Glutamatergic neuron (in vitro differentiated cells): ENCODE results near the gene TPRG1. TPM values are rescaled to one million over a fixed set of nuclear protein-coding genes. Genes with fewer than 3 reads are reported as not detected.

Source experiments
- DNase-seq: peaks from one replicate; pipeline ENCODE4 v3.0.0; 2022
- H3K27ac Mint-ChIP-seq: one replicate; pipeline ENCODE4 v1.8.0; 2020; ENCODE audit warnings: mild to moderate bottlenecking, mixed read lengths, inconsistent platforms; ENCODE audit not compliant: unreplicated experiment
- H3K27me3 Mint-ChIP-seq: one replicate; pipeline ENCODE4 v1.8.0; 2020; ENCODE audit warnings: mild to moderate bottlenecking, moderate library complexity, mixed read lengths, inconsistent platforms; ENCODE audit not compliant: unreplicated experiment
- H3K36me3 Mint-ChIP-seq: one replicate; pipeline ENCODE4 v1.8.0; 2020; ENCODE audit warnings: mild to moderate bottlenecking, mixed read lengths, inconsistent platforms; ENCODE audit not compliant: unreplicated experiment
- H3K4me1 Mint-ChIP-seq: one replicate; pipeline ENCODE4 v1.8.0; 2020; ENCODE audit warnings: mild to moderate bottlenecking, low read depth, mixed read lengths, inconsistent platforms; ENCODE audit not compliant: unreplicated experiment
- H3K4me3 Mint-ChIP-seq: one replicate; pipeline ENCODE4 v1.8.0; 2020; ENCODE audit warnings: mild to moderate bottlenecking, mixed read lengths, inconsistent platforms; ENCODE audit not compliant: unreplicated experiment
- H3K9me3 Mint-ChIP-seq: one replicate; pipeline ENCODE4 v1.8.0; 2020; ENCODE audit warnings: mild to moderate bottlenecking, moderate library complexity, mixed read lengths, inconsistent platforms; ENCODE audit not compliant: unreplicated experiment
- CTCF ChIP-seq: fragments of 200-600 bp; sonication (generic); IDR thresholded peaks from one replicate; pipeline ENCODE4 v1.5.0; 2021; ENCODE audit not compliant: partially characterized antibody, unreplicated experiment
- total RNA-seq: library from RNA; stranded (reverse); fragmentation: NEBNext Ultra II Directional; extraction: Animal tissue kit (Norgen Biotek cat#: 25700); gene quantifications from one replicate; pipeline ENCODE4 v1.2.1, GENCODE V29; 2021; ENCODE audit not compliant: unreplicated experiment

TPRG1 gene
- total RNA-seq, 1 donor from 2014 or later, result 1.3 TPM

GRCh38 chr3:189282741-189283140 lies 111.0 kb downstream of the TPRG1 start:
- H3K9me3 Mint-ChIP-seq, result no peaks in the 10 kb centered on the region
- no peak overlapping the region for H3K27ac Mint-ChIP-seq
- no peak for DNase-seq
- no peaks in the 10 kb centered on the region for H3K36me3 Mint-ChIP-seq
- no peak overlapping the region for H3K4me3 Mint-ChIP-seq
- no peak for TF ChIP-seq CTCF
- H3K27me3 Mint-ChIP-seq, result no peaks in the 10 kb centered on the region
- H3K4me1 Mint-ChIP-seq, result peaks cover 4% of the 10 kb centered on the region

GRCh38 chr3:189286188-189286587 lies 114.4 kb downstream of the TPRG1 start:
- no peaks in the 10 kb centered on the region for H3K36me3 Mint-ChIP-seq
- no peak for DNase-seq
- no peak for TF ChIP-seq CTCF
- H3K9me3 Mint-ChIP-seq, result no peaks in the 10 kb centered on the region
- H3K27me3 Mint-ChIP-seq, result peaks cover 3% of the 10 kb centered on the region
- H3K27ac Mint-ChIP-seq, result no peak overlapping the region
- H3K4me1 Mint-ChIP-seq, result peaks cover 4% of the 10 kb centered on the region
- no peak overlapping the region for H3K4me3 Mint-ChIP-seq

GRCh38 chr3:189286916-189287315 lies 115.1 kb downstream of the TPRG1 start:
- no peaks in the 10 kb centered on the region for H3K36me3 Mint-ChIP-seq
- peaks cover 4% of the 10 kb centered on the region for H3K4me1 Mint-ChIP-seq
- H3K4me3 Mint-ChIP-seq, result no peak overlapping the region
- no peak for DNase-seq
- no peak for TF ChIP-seq CTCF
- H3K27ac Mint-ChIP-seq, result no peak overlapping the region
- no peaks in the 10 kb centered on the region for H3K9me3 Mint-ChIP-seq
- peaks cover 3% of the 10 kb centered on the region for H3K27me3 Mint-ChIP-seq

- no peak for DNase-seq
- Mint-ChIP-seq H3K4me1 (peaks cover 4% of the 10 kb centered on the region), H3K9me3 (no peaks in the 10 kb centered on the region), H3K36me3 (no peaks in the 10 kb centered on the region), H3K27me3 (peaks cover 3% of the 10 kb centered on the region), H3K27ac (no peak overlapping the region), H3K4me3 (no peak overlapping the region)
- TF ChIP-seq CTCF, result no peak
These were observed 116.8 kb downstream of the TPRG1 start for GRCh38 chr3:189288348-189289235.

GRCh38 chr3:189289251-189289650 lies 117.5 kb downstream of the TPRG1 start:
- Mint-ChIP-seq H3K4me3 (no peak overlapping the region), H3K9me3 (no peaks in the 10 kb centered on the region), H3K27ac (no peak overlapping the region), H3K27me3 (peaks cover 3% of the 10 kb centered on the region), H3K4me1 (peaks cover 4% of the 10 kb centered on the region), H3K36me3 (no peaks in the 10 kb centered on the region)
- no peak for DNase-seq
- no peak for TF ChIP-seq CTCF
